ENCODE data around the gene LARGE2. TPM values are rescaled to one million over a fixed set of nuclear protein-coding genes. Genes with fewer than 3 reads are reported as not detected.

The LARGE2 gene
- total and polyA plus RNA-seq, 2 donors (not counting 3 experiments of a cell fraction or from before 2014, with no cell fraction given), result 0.06 TPM; not detected in 1

GRCh38 chr11:45926001-45926401 lies 3.5 kb downstream of the LARGE2 start:
- POLR2A ChIA-PET, result no interaction called here
- no peaks in the 10 kb centered on the region for H3K9me3 ChIP-seq (replicated peaks; ENCODE audit: control insufficient read depth, insufficient read depth, low read length)
- H3K36me3 ChIP-seq (ENCODE audit: control insufficient read depth in 2 of 2, extremely low read depth in 1 of 2, insufficient read depth in 2 of 2, low read length in 2 of 2), result no peaks in the 10 kb centered on the region
- BruUV-seq (replicated peaks), result no TSS peak
- no peak overlapping the region for H3K4me3 ChIP-seq (replicated peaks in 1 of 3; ENCODE audit: insufficient read depth in 1 of 3, low read depth in 1 of 3, low read length in 3 of 3)
- no peaks in the 10 kb centered on the region for H3K79me2 ChIP-seq (ENCODE audit: control insufficient read depth, insufficient read depth, low read length)
- intact Hi-C loops (cut with micrococcal nuclease), result no loop called here
- H3K4me2 ChIP-seq (ENCODE audit: insufficient read depth, low read length), result no peak overlapping the region
- H3K9me1 ChIP-seq (replicated peaks; ENCODE audit: control insufficient read depth, extremely low read depth, insufficient read depth, low read length), result no peaks in the 10 kb centered on the region
- CTCF ChIA-PET, result interaction anchor here (2.6 kb wide), 1 partner anchor 40 kb away, joined by 8 read pairs; no protein-coding TSS in a partner anchor
- dilution Hi-C loops (cut with MboI; ENCODE audit: extremely low pct_ligation_motif_present, low sequenced_read_pairs), result no loop called here
- DNase-seq (ENCODE audit: low read depth, low spot score), result no peak
- no peak overlapping the region for H2AFZ ChIP-seq (ENCODE audit: low read depth, low read length)
- no peak for FAIRE-seq
- H3K4me1 ChIP-seq (ENCODE audit: control insufficient read depth, extremely low read depth, insufficient read depth, low read length), result no peaks in the 10 kb centered on the region
- TF ChIP-seq FOS (IDR thresholded peaks at IDR 0.05; ENCODE audit: borderline replicate concordance, insufficient read depth, low read length), result no peak
- no peak for TF ChIP-seq EZH2 (IDR thresholded peaks at IDR 0.05; ENCODE audit: borderline replicate concordance, low read depth, low read length, severe bottlenecking)
- no peak for TF ChIP-seq MAX (IDR thresholded peaks at IDR 0.05; ENCODE audit: insufficient read depth, insufficient read length)
- no peak for TF ChIP-seq POLR2A (IDR thresholded peaks at IDR 0.05; ENCODE audit: low read depth, low read length)
- TF ChIP-seq POLR2AphosphoS5 (IDR thresholded peaks at IDR 0.05; ENCODE audit: insufficient read depth, low read depth, low read length), result no peak
- no peak for TF ChIP-seq JUN (IDR thresholded peaks at IDR 0.05; ENCODE audit: borderline replicate concordance, insufficient read depth, insufficient read length, low read depth)
- peaks cover 13 to 30% of the 10 kb centered on the region in 2 experiments for H3K27me3 ChIP-seq (ENCODE audit: control insufficient read depth in 2 of 2, insufficient read depth in 2 of 2, low read length in 2 of 2)
- no peaks in the 10 kb centered on the region for H4K20me1 ChIP-seq (replicated peaks; ENCODE audit: control insufficient read depth, extremely low read depth, insufficient read depth, low read length)
- no peak overlapping the region for H3K27ac ChIP-seq (ENCODE audit: insufficient read depth, low read depth, low read length)
- no peak overlapping the region for H3K9ac ChIP-seq (replicated peaks; ENCODE audit: extremely low read depth, insufficient read depth, low read length)

DNA sequence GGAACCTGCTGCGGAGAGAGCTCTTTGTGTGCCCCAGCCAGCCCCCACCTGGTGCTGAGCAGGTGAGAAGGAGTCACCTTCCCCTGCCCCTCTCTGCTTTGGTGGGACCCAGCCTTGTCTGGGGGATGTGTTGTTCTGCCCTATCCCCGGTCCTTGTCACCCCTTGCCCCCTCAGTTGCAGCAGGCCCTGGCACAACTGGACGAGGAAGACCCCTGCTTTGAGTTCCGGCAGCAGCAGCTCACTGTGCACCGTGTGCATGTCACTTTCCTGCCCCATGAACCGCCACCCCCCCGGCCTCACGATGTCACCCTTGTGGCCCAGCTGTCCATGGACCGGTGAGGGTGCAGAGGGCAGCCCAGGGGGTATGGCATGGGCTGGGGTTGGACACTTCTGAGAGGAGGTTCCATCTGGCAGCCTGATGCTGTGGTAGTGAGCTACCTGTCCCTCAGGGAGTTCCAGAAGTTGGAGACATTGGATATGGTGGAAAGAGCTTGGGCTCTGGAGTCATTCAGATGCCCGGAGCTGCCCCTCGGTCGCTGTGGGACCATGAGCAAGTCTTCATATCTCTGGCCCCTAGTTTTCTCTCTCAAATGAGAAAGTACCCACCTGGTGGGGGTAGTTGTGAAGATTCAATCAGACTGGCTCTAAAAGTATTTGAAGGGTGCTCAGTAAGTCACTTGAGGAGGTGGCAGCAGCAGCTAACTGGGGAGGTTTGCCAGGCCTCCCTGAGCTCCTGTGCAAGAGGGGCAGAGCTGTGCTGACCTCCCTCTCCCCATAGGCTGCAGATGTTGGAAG lies 4.3 kb downstream of the LARGE2 start:
- Histone ChIP-seq H3K9me3 (replicated peaks; ENCODE audit: control insufficient read depth, insufficient read depth, low read length) (no peaks in the 10 kb centered on the region), H3K4me2 (ENCODE audit: insufficient read depth, low read length) (no peak overlapping the region), H3K27ac (ENCODE audit: insufficient read depth, low read depth, low read length) (no peak overlapping the region), H3K4me3 (replicated peaks in 1 of 3; ENCODE audit: insufficient read depth in 1 of 3, low read depth in 1 of 3, low read length in 3 of 3) (no peak overlapping the region), H3K36me3 (ENCODE audit: control insufficient read depth in 2 of 2, extremely low read depth in 1 of 2, insufficient read depth in 2 of 2, low read length in 2 of 2) (peaks cover 0 to 2% of the 10 kb centered on the region in 2 experiments), H3K27me3 (ENCODE audit: control insufficient read depth in 2 of 2, insufficient read depth in 2 of 2, low read length in 2 of 2) (peaks cover 10 to 25% of the 10 kb centered on the region in 2 experiments), H3K79me2 (ENCODE audit: control insufficient read depth, insufficient read depth, low read length) (no peaks in the 10 kb centered on the region), H3K4me1 (ENCODE audit: control insufficient read depth, extremely low read depth, insufficient read depth, low read length) (no peaks in the 10 kb centered on the region), H4K20me1 (replicated peaks; ENCODE audit: control insufficient read depth, extremely low read depth, insufficient read depth, low read length) (no peaks in the 10 kb centered on the region), H3K9me1 (replicated peaks; ENCODE audit: control insufficient read depth, extremely low read depth, insufficient read depth, low read length) (no peaks in the 10 kb centered on the region), H3K9ac (replicated peaks; ENCODE audit: extremely low read depth, insufficient read depth, low read length) (no peak overlapping the region), H2AFZ (ENCODE audit: low read depth, low read length) (no peak overlapping the region)
- intact Hi-C loops (cut with micrococcal nuclease) (no loop called here), dilution Hi-C loops (cut with MboI; ENCODE audit: extremely low pct_ligation_motif_present, low sequenced_read_pairs) (no loop called here)
- BruUV-seq (replicated peaks), result no TSS peak
- TF ChIP-seq FOS (IDR thresholded peaks at IDR 0.05; ENCODE audit: borderline replicate concordance, insufficient read depth, low read length) (no peak), GATA2 (IDR thresholded peaks at IDR 0.05; ENCODE audit: insufficient read depth, insufficient read length, low read depth, low read length) (no peak), EZH2 (IDR thresholded peaks at IDR 0.05; ENCODE audit: borderline replicate concordance, low read depth, low read length, severe bottlenecking) (no peak), MYC (IDR thresholded peaks at IDR 0.05; ENCODE audit: low read depth, low read length) (no peak), JUN (IDR thresholded peaks at IDR 0.05; ENCODE audit: borderline replicate concordance, insufficient read depth, insufficient read length, low read depth) (no peak), POLR2A (IDR thresholded peaks at IDR 0.05; ENCODE audit: low read depth, low read length) (no peak), POLR2AphosphoS5 (IDR thresholded peaks at IDR 0.05; ENCODE audit: insufficient read depth, low read depth, low read length) (no peak), CTCF (IDR thresholded peaks at IDR 0.05; ENCODE audit: extremely low read depth in 1 of 2, insufficient read depth in 1 of 2, low read depth in 1 of 2, low read length in 2 of 2) (no peak), MAX (IDR thresholded peaks at IDR 0.05; ENCODE audit: insufficient read depth, insufficient read length) (no peak)
- ChIA-PET CTCF (interaction anchor here (0.6 to 2.6 kb wide), 2 partner anchors 39 to 80 kb away, joined by 3 to 8 read pairs; no protein-coding TSS in a partner anchor), POLR2A (no interaction called here)
- FAIRE-seq (no peak), DNase-seq (ENCODE audit: low read depth, low spot score) (no peak)

All from endothelial cell of umbilical vein (primary cell).